Stimulated activated CD4-positive, alpha-beta T cell treated with anti-CD3 and anti-CD28 coated beads, Interleukin-15, amount 100 ng/mL, for 48 hours (primary cell): Measurements from ENCODE around the gene STAMBP.

Experiments used
- DNase-seq, 2 donors: peaks; one replicate each; pipeline ENCODE4 v3.0.0-alpha.2; 2020; ENCODE audit warnings: low read depth in 2 of 2

STAMBP gene

DNA sequence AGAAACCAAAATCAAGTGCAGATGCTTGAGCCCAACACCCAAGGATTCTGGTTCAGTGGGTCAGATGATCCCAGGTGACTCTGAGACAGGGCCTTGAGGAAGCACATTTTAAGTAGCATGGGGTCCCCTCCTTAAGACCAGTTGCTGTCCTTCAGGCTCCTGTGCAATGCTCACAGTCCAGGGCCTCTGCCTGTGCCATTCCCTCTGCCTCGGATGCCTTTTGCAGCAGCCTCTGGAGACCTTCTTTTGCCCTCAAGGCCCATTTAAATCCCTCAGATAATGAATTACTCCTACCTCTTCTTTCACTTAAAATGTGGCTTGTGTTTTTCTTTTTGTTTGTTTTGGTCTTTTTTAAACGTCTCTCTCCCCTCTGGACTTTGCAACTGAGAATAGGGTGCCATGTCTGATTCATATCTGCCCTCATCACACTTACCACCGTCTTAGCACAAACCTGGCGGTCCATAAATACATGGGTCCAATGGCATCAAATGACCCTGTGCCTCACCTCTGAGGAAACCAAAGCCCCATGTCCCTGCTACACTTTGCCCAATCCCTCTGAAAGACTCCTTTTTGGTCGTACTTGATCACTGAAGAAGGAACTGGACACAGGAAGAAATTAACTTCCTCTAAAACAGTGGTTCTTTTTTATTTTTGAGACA is 78.2 kb downstream of the STAMBP start:
- no peak for DNase-seq

DNA sequence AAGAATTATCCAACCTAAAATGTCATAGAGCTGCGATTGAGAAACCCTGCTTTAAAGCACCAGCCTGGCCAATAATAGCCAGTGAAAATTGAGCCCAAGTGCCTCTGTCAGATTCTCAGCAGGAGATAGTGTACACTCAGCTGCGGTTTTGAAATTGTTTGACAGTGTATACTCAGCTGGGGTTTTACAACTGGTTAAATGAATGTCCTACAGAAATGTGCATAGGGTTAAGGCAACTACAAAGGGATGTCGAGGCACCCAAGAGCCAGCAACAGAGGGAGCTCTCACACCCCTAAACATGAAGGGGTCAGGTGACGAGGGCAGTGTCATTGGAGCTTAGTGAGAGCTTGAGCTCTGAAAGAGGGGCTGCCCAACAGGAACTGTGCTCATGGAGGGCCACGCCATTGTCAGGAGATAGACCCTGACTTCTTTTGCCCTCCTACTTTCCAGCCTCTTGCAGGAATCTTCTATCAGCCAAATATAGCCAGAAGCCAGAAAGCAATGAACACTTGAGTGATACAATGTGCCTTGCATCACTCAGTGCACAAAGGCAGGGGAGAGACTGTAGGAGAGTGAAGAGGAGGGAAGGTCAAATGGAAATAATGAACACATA is 79.2 kb downstream of the STAMBP start:
- peak in 1 of 2 donors; percentile 39 for DNase-seq

GRCh38 chr2:73908689-73909652 is 80.2 kb downstream of the STAMBP start:
- DNase-seq, result no peak

DNA sequence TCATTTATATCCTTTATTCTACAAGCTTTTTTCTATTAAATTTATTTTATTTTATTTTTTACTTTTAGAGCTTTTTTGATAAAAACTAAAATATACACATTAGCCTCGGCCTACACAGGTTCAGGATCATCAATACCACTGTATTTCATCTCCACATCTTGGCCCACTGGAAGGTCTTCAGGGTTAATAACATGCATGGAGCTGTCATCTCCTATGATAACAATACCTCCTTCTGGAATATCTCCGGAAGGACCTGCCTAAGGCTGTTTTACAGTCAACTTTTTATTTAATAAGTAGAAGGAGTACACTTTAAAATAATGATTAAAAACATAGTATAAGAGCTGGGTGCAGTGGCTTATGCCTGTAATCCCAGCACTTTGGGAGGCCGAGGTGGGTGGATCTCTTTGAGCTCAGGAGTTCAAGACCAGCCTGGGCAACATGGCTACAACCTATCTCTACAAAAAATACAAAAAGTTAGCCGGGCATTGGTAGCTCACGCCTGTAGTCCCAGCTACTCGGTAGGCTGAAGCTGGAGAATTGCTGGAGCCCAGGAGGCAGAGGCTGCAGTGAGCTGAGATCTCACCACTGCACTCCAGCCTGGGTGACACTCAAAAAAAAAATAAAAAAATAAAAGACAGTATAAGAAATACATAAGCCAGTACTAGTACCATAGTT is 82.2 kb downstream of the STAMBP start:
- no peak for DNase-seq

GRCh38 chr2:73911548-73912208 is 82.9 kb downstream of the STAMBP start:
- DNase-seq, result no peak

DNA sequence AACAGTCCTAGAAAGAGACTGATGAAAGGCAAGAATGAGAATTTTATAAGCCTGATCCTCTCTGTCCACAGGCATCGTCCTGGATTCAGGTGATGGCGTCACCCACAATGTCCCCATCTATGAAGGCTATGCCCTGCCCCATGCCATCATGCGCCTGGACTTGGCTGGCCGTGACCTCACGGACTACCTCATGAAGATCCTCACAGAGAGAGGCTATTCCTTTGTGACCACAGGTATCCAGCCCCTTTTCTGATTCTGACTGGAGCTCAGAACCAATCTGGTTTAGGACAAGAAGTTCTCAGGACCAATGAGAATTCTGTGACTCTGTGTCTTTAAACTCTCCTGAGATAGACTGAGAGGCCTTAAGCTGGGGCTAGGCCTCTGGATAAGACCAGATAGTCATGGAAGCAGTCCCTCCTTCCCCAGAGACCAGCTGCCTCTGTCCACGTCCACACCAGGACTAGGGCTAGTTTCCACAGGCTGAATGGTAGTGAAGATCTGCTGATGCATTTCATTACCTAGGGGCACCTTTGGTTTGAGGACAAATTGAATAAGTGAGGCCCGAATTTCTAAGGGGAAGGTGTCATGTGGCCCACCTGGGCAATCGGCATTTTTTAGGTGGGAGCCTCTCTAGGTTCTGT is 84.8 kb downstream of the STAMBP start:
- DNase-seq, result no peak

DNA sequence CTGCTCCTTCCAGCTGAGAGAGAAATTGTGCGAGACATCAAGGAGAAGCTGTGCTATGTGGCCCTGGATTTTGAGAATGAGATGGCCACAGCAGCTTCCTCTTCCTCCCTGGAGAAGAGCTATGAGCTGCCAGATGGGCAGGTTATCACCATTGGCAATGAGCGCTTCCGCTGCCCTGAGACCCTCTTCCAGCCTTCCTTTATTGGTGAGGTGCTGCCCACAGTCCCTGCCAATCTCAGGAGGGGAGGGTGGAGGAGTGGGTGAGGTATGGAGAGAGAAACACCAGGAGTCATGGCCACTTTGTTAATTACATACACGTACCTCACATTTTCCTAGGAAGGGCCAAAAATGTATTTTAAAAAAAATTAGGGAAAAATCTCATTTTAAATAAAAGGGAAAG is 85.9 kb downstream of the STAMBP start:
- no peak for DNase-seq

DNA sequence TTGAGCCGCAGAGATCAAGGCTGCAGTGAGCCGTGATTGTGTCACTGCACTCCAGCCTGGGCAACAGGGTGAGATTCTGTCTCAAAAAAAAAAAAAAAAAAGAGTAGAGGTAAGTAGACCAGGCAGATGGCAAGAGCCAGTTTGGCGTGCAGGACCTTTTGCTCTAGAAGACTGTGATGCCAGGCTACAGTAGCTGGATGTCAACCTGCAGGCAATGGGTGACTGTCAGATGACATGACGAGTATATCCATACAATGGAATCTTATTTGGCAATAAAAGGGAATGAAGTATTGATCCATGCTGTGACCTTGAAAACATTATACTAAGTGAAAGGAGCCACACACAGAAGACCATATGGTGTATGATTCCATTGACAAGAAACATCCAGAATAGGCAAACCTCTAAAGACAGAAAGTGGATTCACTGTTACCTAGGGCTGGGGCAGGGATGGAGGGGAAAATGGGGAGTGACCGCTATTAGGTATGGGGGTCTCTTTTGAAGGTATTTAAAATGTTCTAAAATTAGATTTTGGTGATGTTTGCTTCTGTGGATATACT is 86.8 kb downstream of the STAMBP start:
- no peak for DNase-seq

DNA sequence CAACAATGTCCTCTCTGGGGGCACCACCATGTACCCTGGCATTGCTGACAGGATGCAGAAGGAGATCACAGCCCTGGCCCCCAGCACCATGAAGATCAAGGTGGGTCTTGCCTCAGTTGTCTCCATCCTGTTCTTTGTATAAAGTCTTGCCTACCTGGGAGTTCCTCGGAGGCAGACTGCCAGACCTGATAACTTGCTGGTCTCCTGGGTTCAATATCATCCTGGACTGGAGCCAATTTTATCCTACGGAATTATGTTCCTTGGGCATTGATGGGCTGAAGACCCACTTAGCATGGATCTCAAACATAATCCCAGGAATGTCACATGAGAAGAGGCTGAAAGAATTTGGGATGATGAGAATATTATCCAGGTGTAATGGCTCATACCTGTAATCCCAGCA is 87.9 kb downstream of the STAMBP start:
- no peak for DNase-seq

GRCh38 chr2:73917296-73917695 is 88.5 kb downstream of the STAMBP start:
- DNase-seq, result no peak

- DNase-seq, result no peak
Observed at GRCh38 chr2:73917696-73918207, 89.0 kb downstream of the STAMBP start.

DNA sequence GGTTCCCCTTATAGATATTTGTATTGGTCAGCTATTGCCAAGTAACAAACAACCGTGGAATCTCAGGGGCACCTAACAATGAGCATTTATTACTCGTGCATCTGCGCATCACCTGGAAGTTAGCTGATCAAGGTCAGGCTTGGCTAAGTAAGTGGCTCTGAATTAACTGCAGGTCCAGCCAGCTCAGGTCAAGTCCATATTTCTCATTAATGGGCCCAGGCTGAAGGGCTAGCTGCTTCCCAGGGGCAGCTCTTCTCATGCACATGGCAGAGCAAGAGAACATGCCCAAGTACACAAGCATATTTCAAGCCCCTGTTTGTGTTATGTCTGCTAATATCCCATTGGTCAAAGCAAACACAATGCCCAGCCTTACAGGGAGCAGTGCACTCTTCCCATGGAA is 90.1 kb downstream of the STAMBP start:
- no peak for DNase-seq

- DNase-seq, result no peak
Observed at GRCh38 chr2:73919596-73920228, 91.0 kb downstream of the STAMBP start.

GRCh38 chr2:73920577-73921545 is 92.1 kb downstream of the STAMBP start:
- DNase-seq, result peak; percentile 18 to 19

DNA sequence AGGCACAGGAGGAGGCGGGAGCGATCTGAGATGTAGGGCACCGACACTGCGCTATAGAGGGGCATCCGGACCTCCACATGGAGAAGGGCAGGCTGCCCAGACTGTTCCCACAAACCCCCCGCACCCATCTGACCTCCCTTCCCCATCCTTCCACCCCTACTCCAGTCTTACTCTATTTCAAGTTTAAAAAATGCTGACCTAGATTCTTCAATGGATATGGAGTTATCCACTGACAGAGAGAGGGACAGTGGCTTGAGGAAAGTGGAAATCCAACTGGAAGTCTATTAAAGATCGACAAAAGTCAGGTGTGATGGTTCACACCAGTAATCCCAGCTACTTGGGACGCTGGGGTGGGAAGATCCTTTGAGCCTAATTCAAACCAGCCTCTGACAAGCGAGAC is 92.8 kb downstream of the STAMBP start:
- DNase-seq, result no peak

DNA sequence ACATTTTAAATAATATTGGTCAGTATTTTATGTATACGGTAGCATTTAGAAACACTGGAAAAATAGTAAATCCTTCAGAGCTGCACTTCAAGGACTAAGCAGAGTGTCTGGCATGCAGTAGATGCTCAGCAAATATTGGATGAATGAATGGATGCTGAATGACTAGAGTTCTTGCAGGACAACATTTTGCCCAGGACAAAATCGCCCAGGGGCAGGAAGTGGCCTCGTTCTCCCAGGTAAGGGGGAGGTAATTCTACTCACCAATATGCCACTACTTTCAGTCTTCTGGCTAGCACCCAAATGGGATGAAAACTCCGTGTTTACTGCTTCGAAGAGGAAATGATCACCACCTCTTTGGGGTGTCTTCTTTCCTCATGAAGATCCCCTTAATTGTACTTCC is 93.9 kb downstream of the STAMBP start:
- no peak for DNase-seq
